ENCODE measurements around the gene IL11RA. TPM values are rescaled to one million over a fixed set of nuclear protein-coding genes. Genes with fewer than 3 reads are reported as not detected.

The IL11RA gene
- total RNA-seq, 1 experiment from 2014 or later, result 17.7 TPM

GRCh38 chr9:34665381-34666250, 13.6 kb downstream of the IL11RA start:
- in situ Hi-C loops (cut with HindIII; ENCODE audit: low pct_unique_long_range_greater_than_20kb, low sequenced_read_pairs), result no loop called here

GRCh38 chr9:34669809-34670562, 18.0 kb downstream of the IL11RA start:
- in situ Hi-C loops (cut with HindIII; ENCODE audit: low pct_unique_long_range_greater_than_20kb, low sequenced_read_pairs), result no loop called here
- no peak for DNase-seq (ENCODE audit: low read depth, low spot score)

More at GRCh38 chr9:34665381-34666250, 13.6 kb downstream of the IL11RA start:
- peak; percentile 93 for DNase-seq (ENCODE audit: low read depth, low spot score)

- in situ Hi-C loops (cut with HindIII; ENCODE audit: low pct_unique_long_range_greater_than_20kb, low sequenced_read_pairs), result no loop called here
- no peak for DNase-seq (ENCODE audit: low read depth, low spot score)
Measured at GRCh38 chr9:34671307-34671706, 19.3 kb downstream of the IL11RA start.

- in situ Hi-C loops (cut with HindIII; ENCODE audit: low pct_unique_long_range_greater_than_20kb, low sequenced_read_pairs), result no loop called here
- no peak for DNase-seq (ENCODE audit: low read depth, low spot score)
Measured at GRCh38 chr9:34674440-34674839, 22.5 kb downstream of the IL11RA start.

GRCh38 chr9:34675048-34675714, 23.2 kb downstream of the IL11RA start:
- DNase-seq (ENCODE audit: low read depth, low spot score), result peak; percentile 89
- in situ Hi-C loops (cut with HindIII; ENCODE audit: low pct_unique_long_range_greater_than_20kb, low sequenced_read_pairs), result no loop called here

GRCh38 chr9:34675869-34676268, 23.9 kb downstream of the IL11RA start:
- in situ Hi-C loops (cut with HindIII; ENCODE audit: low pct_unique_long_range_greater_than_20kb, low sequenced_read_pairs), result no loop called here
- no peak for DNase-seq (ENCODE audit: low read depth, low spot score)

- in situ Hi-C loops (cut with HindIII; ENCODE audit: low pct_unique_long_range_greater_than_20kb, low sequenced_read_pairs), result no loop called here
- DNase-seq (ENCODE audit: low read depth, low spot score), result no peak
Measured at GRCh38 chr9:34684145-34684544, 32.2 kb downstream of the IL11RA start.

GRCh38 chr9:34684816-34685215, 32.8 kb downstream of the IL11RA start:
- no peak for DNase-seq (ENCODE audit: low read depth, low spot score)
- in situ Hi-C loops (cut with HindIII; ENCODE audit: low pct_unique_long_range_greater_than_20kb, low sequenced_read_pairs), result no loop called here

GRCh38 chr9:34685591-34685990, 33.6 kb downstream of the IL11RA start:
- in situ Hi-C loops (cut with HindIII; ENCODE audit: low pct_unique_long_range_greater_than_20kb, low sequenced_read_pairs), result no loop called here
- no peak for DNase-seq (ENCODE audit: low read depth, low spot score)

GRCh38 chr9:34686231-34686630, 34.2 kb downstream of the IL11RA start:
- no peak for DNase-seq (ENCODE audit: low read depth, low spot score)
- in situ Hi-C loops (cut with HindIII; ENCODE audit: low pct_unique_long_range_greater_than_20kb, low sequenced_read_pairs), result no loop called here

GRCh38 chr9:34686732-34687131, 34.7 kb downstream of the IL11RA start:
- DNase-seq (ENCODE audit: low read depth, low spot score), result no peak
- in situ Hi-C loops (cut with HindIII; ENCODE audit: low pct_unique_long_range_greater_than_20kb, low sequenced_read_pairs), result no loop called here

GRCh38 chr9:34687276-34688030, 35.5 kb downstream of the IL11RA start:
- no peak for DNase-seq (ENCODE audit: low read depth, low spot score)
- in situ Hi-C loops (cut with HindIII; ENCODE audit: low pct_unique_long_range_greater_than_20kb, low sequenced_read_pairs), result no loop called here

- in situ Hi-C loops (cut with HindIII; ENCODE audit: low pct_unique_long_range_greater_than_20kb, low sequenced_read_pairs), result no loop called here
- DNase-seq (ENCODE audit: low read depth, low spot score), result no peak
Measured at GRCh38 chr9:34688329-34689115, 36.5 kb downstream of the IL11RA start.

- no peak for DNase-seq (ENCODE audit: low read depth, low spot score)
- in situ Hi-C loops (cut with HindIII; ENCODE audit: low pct_unique_long_range_greater_than_20kb, low sequenced_read_pairs), result no loop called here
Measured at GRCh38 chr9:34689116-34689470, 37.1 kb downstream of the IL11RA start.

GRCh38 chr9:34689512-34689911, 37.5 kb downstream of the IL11RA start:
- no peak for DNase-seq (ENCODE audit: low read depth, low spot score)
- in situ Hi-C loops (cut with HindIII; ENCODE audit: low pct_unique_long_range_greater_than_20kb, low sequenced_read_pairs), result no loop called here

GRCh38 chr9:34690983-34691935, 39.3 kb downstream of the IL11RA start, which contains the start of gene CCL19:
CCL19 (minus strand) TSS chr9:34691276; CDS start chr9:34691139, 137 bp downstream.
- no peak for DNase-seq (ENCODE audit: low read depth, low spot score)
- in situ Hi-C loops (cut with HindIII; ENCODE audit: low pct_unique_long_range_greater_than_20kb, low sequenced_read_pairs), result no loop called here

Data from SK-MEL-5 (cell line).